COLO668 (cell line): Measurements from ENCODE around the gene PPP1R12B.
"Not testable (repeated sequence)": the region's sequence is repeated elsewhere in the genome, so short reads cannot be mapped to it uniquely, and the experiment has no call there.

Source experiments
- DNase-seq: peaks from one replicate; lab custom pipeline; 2025; ENCODE audit not compliant: unreplicated experiment; lab: John Stamatoyannopoulos, UW

The PPP1R12B gene

DNA sequence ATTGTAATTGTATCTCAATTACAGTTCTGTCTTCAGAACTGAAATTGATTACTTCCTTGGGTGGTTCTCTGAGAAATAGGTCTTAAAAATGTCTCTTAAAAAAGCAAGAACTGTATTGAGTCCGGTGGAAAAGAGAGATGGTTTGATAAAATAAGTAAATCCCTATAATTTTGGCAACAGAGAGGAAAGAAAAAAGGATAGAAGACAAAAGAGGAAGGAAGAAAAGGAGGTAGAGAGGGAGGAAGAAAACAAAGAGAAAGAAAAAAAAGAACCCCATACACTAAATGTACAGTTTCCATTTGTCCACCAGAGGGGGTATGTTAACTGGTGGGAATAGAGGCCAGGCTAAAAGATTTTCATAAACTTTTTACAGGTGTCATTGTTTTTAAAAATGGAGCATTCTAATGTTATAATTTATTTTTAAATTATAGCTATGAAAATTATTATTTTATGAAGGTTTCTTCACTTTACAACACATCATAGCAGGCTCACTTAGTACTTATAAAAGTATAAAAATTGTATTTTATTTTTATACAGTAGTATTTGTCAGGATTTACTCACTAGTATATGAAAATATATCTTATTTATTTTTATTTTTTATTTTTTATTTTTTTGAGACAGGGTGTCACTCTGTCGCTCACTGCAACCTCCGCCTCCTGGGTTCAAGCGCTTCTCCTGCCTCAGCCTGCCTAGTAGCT is 4.7 kb upstream of the PPP1R12B start:
- no peak for DNase-seq

GRCh38 chr1:202348005-202348508 is 442 bp upstream of the PPP1R12B start:
- DNase-seq = no peak

DNA sequence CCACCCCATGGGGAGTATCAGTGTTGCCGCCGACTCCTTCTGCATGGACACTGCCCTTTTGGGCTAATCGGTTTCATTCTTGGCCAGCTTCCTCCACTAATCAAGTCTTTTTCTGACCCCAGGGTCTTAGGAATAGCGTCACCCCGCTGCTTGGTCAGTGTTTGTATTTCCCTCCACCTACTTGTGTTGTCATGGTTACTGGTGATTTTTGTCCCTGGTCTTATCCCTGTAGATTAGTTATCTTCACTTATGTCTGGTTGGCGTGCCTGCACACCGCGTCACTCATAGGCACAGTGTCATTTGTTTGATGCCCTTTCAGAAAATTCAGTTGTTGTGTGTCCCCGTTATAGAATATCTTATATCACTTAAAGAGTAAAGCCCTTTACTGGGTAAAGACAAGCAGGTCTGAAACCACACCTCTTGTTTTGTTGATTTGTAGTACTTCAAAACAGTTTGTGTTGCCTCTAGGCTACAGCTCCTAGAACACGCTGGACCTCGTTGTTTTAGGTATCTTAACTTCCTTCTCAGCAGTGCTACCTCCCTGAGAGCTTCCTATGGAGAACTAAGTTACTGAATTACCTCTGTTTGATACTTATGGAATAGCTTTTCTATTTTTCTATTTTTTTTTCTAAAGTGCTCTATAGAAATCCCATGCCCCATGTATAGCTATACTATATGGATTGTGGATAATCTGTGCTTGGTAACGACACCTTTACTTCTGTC is 868 bp downstream of the PPP1R12B start:
- no peak for DNase-seq

DNA sequence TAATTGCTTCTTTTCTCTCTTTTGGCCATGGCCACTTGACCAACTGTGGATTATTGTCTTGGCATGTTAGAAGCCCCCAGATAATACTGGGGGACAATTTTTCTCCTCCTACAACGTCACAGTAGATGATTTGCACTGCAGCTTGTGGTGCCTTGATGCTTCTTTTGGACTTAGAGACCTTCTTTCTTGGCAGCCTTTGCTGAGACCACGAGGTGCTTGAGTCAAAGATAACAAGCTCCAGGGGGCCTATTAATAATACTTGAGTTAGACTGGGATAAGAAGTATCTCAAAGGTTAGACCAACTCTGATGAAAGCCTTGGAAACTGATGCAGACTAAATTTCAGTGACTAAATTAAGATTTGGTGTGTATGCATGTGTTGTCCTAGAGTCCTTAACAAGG is 3.2 kb downstream of the PPP1R12B start:
- no peak for DNase-seq

- not testable (repeated sequence) for DNase-seq
Measured at GRCh38 chr1:202352583-202353197, 4.2 kb downstream of the PPP1R12B start.

- no peak for DNase-seq
Measured at GRCh38 chr1:202355944-202356553, 7.5 kb downstream of the PPP1R12B start.

DNA sequence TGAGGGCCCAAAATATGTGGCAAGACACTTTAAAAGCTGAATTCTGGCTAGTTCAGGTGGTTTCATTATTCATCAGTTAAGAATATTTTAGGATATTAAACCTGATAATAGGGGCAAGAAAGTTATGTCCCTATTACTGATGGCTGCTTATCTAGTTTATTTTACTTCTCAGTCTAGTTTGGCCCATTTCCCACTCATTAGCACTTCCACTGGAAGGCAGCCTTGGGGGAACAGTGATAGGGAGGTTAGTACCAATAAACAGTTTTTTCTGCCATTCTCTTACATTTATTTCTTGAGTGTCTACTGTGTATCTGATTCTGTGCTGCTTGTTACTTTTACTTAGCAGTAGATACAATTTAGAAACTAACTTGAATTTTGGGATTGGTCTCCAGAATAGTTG is 9.0 kb downstream of the PPP1R12B start:
- no peak for DNase-seq

DNA sequence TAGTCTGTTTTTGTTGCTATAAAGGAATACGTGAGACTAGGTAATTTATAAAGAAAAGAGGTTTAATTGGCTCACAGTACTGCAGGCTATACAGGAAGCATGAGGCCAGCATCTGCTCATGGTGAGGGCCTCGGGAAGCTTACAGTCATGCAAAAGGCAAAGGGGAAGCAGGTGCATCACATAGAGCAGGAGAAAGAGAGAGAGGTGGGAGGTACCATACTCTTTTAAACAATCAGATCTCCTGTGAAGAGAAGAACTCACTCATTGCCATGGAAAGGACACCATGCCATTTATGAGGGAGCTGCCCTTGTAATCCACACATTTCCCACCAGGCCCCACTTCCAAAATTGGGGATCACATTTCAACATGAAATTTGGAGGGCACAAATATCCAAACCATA is 12.7 kb downstream of the PPP1R12B start:
- DNase-seq = no peak

DNA sequence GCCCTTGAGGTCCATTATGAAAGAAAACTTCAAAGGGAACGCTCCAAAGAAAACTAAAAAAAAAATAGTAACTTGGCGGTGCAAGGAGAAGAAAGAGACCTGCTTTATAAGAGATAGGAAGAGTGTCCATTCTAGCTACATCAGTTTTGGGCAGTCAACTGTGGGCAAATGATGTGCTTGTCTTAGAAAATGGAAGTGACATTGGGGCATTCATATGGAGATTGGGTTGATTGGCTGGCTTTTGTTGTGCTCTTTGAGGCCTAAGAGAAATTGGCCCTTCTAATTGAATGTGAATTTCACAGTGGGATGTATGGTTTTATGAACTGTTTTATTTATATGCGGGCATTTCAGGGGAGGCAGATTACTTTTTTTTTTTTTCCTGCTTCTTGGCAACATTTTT is 13.2 kb downstream of the PPP1R12B start:
- DNase-seq = no peak

DNA sequence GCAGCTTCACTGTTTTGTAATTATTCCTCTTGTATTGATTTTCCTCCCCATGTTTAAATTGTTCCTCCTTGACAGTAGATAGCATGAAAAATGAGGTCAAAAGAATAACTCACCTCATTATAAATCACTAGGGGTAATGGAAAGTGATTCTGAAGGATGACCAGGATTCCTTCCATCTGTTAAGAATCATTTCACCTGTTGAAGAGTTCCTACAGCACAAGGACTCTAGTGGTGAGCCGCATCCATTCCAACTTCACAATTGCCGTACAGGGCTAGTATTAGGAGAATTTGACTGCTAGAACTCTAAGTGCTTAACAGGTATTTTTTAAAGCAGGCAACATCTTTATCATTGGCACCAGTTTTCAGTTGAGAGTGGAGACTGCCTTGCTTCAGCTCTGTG is 13.7 kb downstream of the PPP1R12B start:
- no peak for DNase-seq

GRCh38 chr1:202365092-202365815 is 16.8 kb downstream of the PPP1R12B start:
- DNase-seq = no peak

GRCh38 chr1:202367271-202367670 is 18.8 kb downstream of the PPP1R12B start:
- no peak for DNase-seq

- not testable (repeated sequence) for DNase-seq
Measured at GRCh38 chr1:202370906-202371305, 22.4 kb downstream of the PPP1R12B start.

- DNase-seq = no peak
Measured at GRCh38 chr1:202374099-202374498, 25.6 kb downstream of the PPP1R12B start.

DNA sequence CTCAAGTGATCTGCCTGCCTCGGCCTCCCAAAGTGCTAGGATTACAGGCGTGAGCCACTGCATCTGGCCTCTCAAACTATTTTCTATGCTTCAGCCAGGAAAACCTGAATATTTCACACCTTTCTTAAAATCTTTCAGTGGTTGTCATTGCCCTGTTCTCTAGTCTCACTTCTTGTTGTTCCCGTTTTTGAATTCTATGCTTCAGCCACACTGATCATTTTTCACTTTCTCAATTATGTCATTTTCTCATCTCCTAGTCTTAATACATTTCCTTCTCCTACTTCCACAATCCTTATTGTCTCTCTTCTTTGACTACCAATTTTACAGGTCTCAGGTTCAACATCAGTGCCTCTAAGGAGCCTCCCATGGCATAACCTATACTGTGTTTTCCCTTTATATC is 26.7 kb downstream of the PPP1R12B start:
- DNase-seq = not testable (repeated sequence)

DNA sequence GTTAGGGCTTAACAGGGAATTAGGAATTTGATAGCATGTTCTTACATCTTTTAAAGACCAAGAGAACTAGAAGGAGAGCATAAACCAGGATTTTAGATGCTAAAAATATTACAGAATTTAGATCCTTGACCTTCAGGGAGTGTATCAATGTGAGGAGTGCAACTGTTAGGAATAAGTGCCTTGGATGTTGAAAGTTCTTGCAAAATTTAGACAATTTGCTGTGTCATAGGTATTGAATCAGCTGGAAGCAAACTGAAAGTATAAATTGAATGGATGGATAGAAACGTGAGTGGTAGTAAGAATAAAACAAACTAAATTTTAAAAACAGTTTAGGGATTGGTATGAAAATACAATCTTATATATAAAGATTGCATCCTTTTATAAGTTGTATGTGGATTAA is 27.7 kb downstream of the PPP1R12B start:
- DNase-seq = no peak

DNA sequence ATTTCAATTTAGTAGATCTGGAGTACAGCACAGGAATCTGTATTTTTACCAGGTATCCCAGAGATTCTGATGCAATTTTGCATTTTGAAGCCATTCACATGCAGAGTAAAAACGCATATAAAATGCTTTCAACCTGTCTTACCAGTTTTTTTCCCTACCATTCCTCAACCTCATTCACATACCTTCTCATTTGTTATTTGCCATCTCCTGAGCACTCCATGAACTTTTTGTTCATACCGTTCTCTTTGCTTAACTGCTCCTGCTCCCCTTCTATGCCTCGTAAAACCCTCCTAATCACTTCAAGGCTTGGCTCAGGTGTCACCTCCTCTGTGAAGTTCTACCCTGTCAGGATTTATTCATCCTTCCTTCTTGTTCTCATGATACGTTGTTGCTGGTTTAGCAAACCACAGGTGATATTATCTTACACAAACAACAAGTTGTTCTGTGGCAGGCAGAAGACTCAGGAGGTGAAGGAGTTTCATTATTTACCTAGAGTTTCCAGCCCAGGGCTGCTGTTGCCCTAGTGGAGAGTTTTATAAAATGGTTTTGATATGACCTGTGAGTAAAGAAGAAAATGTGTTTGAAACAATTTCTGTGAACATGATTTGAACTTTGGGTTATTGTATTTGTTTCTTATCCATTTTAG is 31.5 kb downstream of the PPP1R12B start:
- not testable (repeated sequence) for DNase-seq

GRCh38 chr1:202380535-202380934 is 32.0 kb downstream of the PPP1R12B start:
- not testable (repeated sequence) for DNase-seq

GRCh38 chr1:202381867-202382266 is 33.4 kb downstream of the PPP1R12B start:
- DNase-seq = not testable (repeated sequence)

DNA sequence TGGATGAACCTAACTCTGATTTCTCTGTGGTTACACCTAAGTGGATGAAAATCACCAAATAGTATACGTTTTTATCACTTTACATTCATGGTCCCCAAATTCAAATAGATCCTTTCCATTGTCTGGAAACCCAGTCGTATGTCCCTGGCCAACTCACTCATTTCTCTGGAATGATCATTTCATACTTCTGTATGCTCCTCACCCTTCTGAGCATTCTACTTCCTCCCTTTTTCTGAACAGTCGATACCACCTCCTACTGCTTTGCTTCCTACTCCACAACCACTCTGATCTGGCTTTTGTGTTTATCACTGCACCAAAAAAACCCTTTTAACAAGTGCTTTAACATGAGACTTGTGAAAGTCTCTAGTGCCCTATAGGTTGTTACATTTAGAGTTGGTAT is 47.3 kb downstream of the PPP1R12B start:
- DNase-seq = not testable (repeated sequence)
